Measurements from ENCODE around the gene SYTL3.
"Not testable (repeated sequence)": the region's sequence is repeated elsewhere in the genome, so short reads cannot be mapped to it uniquely, and the experiment has no call there.

Gene SYTL3, protein sequence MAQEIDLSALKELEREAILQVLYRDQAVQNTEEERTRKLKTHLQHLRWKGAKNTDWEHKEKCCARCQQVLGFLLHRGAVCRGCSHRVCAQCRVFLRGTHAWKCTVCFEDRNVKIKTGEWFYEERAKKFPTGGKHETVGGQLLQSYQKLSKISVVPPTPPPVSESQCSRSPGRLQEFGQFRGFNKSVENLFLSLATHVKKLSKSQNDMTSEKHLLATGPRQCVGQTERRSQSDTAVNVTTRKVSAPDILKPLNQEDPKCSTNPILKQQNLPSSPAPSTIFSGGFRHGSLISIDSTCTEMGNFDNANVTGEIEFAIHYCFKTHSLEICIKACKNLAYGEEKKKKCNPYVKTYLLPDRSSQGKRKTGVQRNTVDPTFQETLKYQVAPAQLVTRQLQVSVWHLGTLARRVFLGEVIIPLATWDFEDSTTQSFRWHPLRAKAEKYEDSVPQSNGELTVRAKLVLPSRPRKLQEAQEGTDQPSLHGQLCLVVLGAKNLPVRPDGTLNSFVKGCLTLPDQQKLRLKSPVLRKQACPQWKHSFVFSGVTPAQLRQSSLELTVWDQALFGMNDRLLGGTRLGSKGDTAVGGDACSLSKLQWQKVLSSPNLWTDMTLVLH

DNA sequence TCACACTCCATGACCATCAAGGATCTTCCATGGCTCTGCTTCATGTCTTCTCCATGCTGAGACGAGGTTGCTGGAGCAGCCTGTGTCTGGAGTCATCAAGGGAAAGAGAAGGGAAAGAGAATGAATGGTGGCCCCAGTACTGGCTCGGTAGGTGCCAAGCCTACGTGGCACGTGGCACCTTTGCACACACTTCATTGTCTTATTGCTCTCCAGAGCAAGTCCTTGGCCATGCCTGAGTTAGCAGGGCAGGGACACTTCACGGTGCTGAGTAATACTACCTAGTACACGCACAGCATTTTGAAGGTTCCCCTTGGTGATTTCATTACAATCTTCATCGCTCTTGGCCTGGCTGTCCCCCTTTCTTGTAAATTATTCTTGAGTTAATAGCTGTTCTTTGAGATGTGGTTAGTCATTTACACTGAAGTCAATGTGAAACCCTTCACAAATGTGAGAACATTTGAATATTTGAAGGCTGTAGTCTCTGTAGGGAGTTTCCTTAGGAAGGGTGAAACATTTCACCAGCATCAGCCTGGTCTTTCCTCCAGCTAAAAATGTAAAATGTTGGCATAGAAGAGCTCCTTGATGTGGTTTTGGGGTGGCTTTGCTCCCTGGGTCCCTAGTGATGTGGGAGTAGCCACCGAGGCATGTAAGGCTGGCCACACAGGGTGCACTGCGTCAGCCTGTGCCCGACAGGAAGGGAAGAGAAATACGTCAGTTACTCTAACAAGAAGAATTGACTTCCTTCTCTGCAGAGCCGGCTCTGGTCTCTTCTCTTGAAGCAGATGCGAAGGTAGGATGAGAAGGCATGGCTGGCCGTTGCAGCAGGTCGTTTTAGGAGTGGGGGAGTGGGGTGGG, at the start of gene SYTL3:
TSS of gene SYTL3 (plus strand) at position 766 of the 855 bp plus-strand sequence. CDS start 13,215 bp downstream, outside the sequence.
- peak; percentile 93 for DNase-seq

DNA sequence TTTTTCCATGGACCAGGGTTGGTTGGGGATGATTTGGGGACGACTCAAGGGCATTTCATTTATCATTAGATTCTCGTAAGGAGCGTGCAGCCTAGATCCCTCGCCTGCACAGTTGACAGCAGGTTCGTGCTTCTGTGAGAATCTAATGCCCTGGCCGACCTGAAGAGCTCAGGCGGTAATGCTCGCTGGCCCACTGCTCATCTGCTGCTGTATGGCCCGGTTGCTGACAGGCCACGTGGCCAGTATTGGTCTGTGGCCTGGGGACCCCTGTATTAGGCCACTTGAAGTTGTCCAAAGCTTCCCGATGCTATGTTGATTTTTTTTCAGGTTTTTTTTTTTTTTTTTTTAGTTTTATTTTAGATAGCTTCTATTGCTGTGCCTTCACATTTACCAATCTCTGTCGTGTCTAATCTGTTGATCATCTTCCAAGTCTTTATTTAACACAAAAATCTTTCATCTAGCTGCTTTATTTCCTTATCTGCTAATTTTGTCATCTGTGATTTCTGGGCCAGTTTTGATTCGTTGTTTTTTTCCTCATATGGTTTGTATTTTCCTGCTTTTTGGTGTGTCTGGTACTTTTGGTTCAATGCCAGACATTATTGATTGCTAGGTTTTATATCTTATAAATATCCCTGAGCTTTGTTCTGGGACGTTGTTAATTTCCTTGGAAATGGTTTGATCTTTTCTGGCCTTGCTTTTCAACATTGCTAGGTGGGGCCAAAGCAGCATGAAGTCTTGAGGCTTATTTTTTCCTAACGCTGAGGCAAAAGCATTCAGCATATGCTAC, 46.4 kb upstream of the SYTL3 start:
- no peak for DNase-seq

DNA sequence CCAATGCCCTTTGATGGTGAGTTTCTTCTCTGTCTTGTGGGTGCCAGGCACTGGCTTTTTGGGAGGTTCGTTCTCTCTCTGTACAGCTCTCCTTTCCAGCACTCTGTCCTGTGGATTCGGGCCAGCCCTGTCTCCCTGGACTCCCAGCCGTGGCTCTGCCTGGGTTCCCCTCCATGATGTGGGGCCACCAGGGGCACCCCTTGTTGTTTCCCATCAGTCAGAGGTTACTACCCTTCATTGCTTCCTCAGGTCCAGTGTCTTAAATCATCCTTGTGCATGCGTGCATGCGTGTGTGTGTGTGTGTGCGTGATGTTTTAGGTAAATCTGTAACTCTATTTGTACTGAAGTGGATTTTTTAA, 45.8 kb upstream of the SYTL3 start:
- DNase-seq: no peak

DNA sequence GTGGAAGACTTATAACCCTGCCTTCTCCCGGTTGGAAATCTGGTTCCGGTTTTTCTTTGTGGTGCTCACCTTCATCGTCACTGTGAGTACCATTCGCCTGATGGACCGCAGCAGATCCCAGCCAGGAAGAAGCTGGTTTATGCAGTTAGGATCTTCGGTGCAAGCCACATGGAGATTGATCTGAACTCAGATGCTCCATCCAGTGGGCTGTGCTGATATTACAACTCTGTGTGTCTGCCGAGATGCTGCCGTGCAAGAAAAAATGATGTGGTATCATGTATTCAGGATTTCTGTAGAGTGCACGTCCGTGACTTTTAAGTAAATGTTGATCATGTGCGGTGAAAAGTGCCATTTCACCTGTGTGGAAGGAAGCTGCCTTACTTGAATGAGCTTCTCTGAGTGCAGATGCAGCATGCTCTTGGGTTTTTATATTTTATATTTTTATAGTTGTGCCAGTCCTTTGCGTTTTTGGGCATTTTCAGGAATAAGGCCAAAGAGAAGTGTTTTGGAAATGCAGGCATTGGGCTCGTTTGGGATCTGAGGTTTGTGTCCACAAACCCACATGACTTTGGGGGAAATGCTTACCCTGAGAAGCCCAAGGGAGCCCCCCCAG, 44.5 kb upstream of the SYTL3 start:
- DNase-seq: peak; percentile 84

DNA sequence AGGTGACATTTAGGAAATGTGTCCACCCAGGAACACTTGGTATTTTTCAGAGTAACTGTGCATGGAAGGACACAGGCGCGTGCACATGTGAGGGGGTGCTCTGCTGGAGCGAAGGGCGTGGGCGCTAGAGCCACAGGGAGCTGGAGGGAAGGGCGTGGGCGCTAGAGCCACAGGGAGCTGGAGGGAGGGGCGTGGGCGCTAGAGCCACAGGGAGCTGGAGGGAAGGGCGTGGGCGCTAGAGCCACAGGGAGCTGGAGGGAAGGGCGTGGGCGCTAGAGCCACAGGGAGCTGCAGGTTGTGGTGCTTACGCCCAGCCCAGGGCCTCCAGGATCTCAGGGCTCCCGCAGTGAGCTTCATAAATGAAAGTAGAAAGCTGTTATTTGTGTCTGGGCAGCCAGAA, 43.8 kb upstream of the SYTL3 start:
- DNase-seq: not testable (repeated sequence)

DNA sequence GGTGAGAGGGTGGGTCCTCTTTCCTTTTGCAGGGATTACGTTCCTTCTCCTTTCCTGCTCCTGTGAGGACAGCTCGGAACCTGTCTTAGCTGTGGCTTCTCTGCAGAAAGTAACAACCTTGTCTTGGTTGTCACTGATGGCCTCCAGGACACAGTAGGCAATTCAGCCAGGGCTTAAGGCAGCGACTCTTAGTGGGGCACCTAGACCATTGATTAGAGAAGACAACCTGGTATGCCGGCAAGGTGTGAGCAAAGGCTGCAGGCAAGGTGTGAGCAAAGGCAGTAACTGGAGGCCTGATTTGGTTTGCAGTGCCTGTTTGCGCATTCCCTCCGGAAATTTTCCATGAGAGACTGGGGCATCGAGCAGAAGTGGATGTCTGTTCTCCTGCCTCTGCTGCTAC, 42.9 kb upstream of the SYTL3 start:
- DNase-seq: no peak

DNA sequence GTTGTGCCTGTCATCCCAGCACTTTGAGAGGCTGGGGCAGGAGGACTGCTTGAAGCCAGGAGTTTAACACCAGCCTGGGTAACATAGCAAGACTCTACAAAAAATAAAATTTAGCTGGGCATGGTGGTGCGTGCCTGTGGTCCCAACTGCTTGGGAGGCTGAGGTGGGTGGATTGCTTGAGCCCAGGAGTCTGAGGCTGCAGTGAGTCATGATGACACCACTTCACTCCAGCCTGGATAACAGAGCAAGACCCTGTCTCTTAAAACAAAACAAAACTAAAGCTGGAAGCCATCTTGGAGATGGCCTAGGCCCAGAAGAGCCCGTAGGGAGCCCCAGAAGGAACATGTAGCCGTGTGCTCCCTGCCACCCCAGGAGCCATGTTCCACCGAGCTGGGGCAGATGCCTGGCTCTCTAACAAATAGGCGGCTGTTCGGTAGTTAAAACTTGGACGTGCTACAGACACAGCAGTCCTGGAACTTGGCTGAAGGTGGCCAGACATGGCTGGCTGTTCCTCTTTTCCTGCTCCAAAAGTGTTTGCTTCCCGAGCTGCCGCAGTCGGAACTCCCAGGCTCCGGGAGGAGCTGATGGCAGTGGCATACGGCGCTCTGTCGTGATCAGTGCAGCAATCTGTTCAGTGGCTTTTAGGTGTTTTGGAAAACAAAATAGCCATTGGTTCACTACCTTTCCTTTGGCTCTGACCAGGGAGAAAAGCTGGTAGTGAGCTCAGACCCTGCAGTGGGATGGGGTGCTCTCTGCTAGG, 42.3 kb upstream of the SYTL3 start:
- DNase-seq: no peak

DNA sequence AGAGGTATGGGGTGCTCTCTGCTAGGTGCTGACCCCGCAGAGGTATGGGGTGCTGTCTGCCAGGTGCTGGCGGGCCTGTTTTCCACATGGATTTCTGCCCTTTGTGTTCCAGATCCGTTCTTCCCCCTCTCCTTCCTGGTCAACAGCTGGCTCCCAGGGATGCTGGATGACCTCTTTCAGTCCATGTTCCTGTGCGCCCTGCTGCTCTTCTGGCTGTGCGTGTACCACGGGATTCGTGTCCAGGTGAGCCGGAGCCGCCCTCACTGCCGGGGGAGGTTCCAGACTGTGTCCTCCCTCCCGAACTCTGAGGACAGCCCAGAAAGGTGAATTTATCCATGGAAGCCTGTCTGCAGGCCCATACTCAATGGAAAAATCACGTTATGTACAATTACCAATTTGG, 41.6 kb upstream of the SYTL3 start:
- DNase-seq: no peak

DNA sequence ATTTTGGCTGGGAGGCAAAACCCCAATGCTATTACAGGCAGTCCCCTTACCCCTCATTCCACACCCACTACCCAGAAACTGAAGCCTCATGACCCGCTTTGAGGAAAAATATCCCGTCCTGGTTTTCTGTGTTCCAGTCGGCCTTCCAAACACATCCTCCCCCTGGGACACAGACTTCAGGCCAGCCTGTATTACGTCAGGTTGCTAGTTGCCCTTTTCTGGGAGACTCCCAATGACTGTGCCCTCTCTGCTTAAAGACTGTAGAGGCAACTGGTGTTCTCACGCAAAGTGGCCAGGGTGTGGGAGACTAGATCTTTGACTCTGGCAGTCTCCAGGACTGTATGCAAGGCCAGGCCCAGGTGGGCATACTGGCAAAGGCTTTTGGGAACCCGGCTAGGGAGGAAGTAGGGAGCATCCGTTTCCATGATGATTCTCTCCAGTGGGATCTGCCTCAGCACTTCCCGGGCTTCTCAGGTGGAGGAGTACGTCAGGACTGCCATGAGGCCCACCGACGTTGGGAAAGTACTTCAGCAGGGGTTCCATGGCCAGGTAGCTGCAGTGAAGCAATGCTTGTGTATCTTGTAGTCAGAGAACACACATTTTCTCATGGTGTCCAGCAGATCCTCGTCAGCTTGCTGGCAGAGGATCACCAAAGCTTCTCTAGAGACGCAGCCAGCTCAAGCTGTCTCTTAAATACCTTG, 40.2 kb upstream of the SYTL3 start:
- no peak for DNase-seq

DNA sequence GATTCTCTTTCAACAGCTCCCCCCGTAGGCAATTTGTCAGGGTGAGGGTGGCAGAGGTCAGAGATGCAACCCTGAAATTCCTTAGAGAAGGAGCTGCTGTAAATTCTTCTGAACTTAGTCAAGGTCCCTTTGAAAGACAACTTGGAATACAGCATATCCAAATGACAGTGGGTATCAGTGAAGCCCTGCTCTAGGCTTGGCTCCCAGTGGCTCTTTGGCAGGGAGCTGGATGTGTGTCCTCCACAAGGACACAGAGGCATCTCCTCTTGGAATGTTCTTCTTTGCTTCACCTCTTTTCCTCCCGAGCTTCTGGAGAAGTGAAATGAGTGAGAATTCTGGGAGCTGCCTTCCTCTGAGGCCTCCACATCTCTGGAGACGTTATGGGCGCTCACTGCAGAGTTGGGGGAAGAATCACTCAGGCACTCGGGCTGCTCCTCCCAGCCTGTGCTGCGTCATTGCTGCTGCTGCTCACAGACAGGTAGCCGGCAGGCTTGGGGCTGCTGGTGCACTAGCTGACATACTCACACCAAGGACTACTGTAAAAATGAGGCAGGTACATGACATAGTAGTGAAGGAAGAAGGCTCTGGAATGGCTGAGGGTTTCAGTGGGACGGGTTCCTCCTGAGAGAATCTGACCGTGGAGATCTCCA, 39.4 kb upstream of the SYTL3 start:
- DNase-seq: no peak

DNA sequence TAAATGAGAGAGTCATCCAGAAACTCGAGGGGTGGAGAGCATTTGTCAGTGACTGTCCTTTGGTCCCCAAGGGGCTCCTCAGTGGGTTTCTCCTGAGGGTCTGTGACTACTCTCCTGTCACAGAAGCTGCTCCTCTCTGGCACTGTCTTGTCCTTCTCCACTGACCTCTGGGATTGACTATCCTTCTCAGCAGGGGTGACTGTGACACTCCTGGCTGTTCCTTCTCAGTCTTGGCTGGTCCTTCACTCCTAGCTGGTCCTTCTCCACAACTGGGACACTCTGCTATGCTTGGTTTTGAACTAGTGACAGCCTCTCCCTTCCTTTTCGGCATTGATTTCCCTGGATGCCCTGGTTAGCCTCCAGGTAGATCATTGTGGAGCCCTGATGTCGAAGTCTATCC, 38.8 kb upstream of the SYTL3 start:
- DNase-seq: no peak

DNA sequence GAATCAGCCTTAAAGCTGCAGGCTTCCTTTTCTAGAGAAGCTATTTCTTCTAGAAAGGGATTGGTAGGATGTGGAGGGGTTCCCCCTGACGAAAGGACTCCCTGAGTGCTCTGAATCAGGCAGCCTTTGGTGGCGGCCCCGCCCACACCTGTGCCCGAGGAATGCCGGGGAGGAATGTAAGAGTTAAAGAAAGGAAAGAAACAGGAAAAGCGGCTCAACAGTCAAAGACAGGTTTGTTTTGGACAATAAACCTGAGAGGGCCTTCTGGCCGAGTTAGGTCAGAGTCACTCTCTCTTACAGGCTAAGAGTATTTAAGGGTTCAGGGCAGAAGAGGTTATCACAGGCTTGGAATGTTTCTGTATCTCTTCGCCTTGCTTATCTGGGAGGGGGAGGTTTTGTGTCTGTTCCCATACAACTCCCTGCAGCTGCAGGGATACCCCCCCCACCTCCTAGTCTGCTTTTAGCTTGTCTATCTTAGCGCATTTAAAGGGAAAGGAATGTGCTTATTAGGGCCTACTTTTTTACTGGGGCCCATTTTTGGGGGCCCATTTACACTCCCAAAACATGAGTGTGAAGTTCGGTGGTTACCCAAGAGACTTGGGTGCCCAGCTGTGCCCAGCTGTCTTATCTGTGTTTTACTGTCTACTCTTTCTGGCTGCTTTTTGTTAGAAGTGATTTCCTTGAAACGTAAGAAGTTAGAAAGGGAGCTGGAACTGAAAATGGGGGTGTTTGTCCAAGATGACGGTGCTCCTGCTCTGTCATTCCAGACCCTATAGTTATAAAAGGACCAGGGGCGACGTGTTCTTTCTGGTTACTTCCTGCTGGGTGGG, 38.1 kb upstream of the SYTL3 start:
- no peak for DNase-seq

DNA sequence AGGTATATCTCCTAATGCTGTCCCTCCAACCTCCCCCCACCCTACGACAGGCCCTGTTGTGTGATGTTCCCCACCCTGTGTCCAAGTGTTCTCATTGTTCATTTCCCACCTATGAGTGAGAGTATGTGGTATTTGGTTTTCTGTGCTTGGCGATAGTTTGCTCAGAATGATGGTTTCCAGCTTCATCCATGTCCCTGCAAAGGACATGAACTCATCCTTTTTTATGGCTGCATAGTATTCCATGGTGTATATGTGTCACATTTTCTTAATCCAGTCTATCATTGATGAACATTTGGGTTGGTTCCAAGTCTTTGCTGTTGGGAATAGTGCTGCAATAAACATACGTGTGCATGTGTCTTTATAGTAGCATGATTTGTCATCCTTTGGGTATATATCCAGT, 35.2 kb upstream of the SYTL3 start:
- not testable (repeated sequence) for DNase-seq

DNA sequence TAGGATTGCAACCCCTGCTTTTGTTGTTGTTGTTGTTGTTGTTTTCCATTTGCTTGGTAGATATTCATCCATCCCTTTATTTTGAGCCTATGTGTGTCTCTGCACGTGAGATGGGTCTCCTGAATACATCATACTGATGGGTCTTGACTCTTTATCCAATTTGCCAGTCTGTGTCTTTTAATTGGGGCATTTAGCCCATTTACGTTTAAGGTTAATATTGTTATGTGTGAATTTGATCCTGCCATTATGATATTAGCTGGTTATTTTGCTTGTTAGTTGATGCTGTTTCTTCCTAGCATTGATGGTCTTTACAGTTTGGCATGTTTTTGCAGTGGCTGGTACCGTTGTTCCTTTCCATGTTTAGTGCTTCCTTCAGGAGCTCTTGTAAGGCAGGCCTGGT, 31.6 kb upstream of the SYTL3 start:
- not testable (repeated sequence) for DNase-seq

DNA sequence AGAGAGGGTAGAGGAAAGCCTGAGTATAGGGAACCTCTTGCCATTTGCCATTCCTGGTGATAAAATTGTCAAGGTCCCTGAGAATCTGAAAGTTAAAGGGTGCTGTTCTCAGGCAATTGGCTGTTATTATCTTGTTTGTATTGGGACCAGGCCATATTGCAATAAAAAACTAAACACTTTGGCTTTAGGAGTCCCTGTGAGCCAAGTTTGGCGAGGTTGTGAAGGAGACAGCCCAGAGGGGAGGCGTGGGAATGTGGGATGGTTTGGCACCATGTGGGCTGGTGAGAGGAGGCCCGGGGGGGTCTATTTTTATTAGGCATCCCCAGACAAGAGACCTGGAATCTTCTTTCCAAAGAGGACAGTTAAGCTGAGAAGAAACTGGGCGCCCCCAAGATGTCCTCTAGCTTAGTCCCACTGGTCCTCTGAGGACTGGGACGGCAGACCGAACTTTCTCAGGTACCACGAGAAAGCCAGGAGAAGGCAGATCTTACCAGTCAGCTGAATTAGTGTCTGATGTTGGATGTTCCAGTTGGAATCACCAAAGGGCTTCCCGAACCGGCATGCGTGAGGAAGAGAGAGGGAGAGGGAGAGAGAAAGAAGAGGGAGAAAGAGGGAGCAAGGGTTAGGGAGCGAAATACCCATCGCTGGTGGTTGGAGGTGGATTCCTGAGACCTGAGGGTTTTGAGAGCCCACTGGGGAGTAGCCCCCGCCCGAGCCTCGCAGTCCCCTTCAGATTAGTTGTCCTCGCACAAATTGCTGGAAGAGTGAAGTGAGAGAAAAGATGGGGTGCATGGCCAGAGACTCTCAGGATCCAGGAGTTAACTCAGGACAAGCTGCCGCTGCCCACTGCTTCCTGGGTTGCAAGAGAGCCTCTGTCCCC, 29.7 kb upstream of the SYTL3 start:
- no peak for DNase-seq

DNA sequence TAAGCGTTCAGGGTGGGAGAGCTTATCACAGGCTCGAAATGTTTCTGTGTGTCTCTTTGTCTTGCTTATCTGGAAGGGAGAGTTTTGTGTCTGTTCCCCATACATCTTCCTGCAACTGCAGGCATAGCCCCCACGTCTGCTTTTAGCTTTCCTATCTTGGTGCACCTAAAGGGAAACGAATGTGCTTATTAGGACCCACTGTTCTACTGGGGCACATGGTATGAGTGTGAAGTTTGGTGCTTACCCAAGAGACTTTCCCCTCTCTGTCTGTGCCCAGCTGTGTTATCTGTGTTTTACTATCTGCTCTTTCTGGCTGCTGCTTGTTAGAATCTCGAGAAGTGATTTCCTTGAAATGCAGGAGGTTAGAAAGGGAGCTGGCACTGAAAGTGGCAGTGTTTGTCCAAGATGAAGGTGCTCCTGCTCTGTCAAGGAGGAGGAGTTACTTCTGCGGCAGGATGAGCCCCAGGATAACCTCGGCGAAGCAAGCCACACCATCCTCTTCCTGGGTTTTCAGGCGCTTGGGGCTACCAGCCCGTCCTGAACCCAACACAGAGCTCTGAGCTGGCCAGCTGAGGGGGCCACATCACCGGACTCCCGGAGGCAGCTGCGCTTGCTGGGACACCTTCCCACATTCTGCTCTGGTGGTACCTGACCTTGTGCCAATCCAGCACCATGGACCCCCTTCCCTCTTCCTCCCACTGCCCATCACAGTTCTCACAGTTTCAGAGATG, 28.7 kb upstream of the SYTL3 start:
- DNase-seq: no peak

DNA sequence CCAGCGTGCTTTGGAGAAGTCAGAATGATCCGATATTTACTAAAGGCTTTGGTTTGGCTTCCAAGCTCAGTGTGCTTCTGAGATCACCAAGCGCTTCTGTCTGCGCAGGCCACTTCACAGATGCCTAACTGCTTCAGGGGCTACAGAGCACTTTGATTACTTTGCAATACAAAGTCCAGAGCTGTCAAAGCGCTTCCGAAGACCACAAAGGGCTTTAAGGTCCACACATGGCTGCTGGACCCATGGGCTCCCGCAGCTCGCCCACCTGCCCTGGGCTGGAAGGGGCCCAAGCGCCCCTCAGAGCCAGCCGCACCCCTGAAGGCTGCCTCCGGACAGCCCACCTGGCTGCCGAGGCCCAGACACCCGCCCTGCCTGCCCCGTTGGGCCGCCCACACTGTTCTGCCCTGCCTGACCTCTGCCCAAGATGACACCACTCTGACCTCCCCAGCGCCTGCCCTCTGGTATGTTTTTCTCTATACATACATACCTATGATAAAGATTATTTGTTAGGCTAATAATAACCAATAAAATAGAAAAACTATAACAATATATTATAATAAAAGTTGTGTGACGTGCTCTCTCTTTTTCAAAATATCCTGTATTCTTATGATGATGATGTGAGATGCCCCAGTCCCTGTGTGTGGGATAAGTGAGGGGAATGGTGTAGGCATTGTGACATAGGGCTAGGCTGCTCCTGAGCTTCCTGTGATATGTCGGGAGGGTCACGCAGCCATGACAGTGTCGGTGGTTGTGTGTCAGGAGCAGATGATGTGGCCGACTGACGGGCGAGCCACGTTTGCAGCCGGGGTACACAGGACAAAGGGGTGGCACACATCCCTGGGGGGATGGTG, 27.9 kb upstream of the SYTL3 start:
- no peak for DNase-seq

Measured in kidney glomerular epithelial cell (primary cell).